Body of pancreas (tissue), 4 donors: ENCODE results near the gene MAL.

Source experiments
- CTCF ChIP-seq, 7 experiments: fragments of 450-650 bp in 4 of 7; fragments of 200-600 bp in 3 of 7; sonication (generic) in 3 of 7; IDR thresholded peaks; one replicate each; pipeline ENCODE4 v1.5.1; 2016 to 2019; ENCODE audit warnings: antibody characterized with exemption in 7 of 7
- POLR2A ChIP-seq, 3 donors: fragments of 450-650 bp; IDR thresholded peaks; one replicate each; pipeline ENCODE4 v1.6.1; 2016; ENCODE audit warnings: antibody characterized with exemption in 3 of 3, mild to moderate bottlenecking in 2 of 3

GRCh38 chr2:95076705-95077529, 51.4 kb downstream of the MAL start:
- peak; percentile 77 to 89 (median 84) for TF ChIP-seq CTCF (IDR thresholded peaks at IDR 0.05)
- no peak for TF ChIP-seq POLR2A (IDR thresholded peaks at IDR 0.05)
